ENCODE data around the gene TDRD3. TPM values are rescaled to one million over a fixed set of nuclear protein-coding genes. Genes with fewer than 3 reads are reported as not detected.

The TDRD3 gene
- total RNA-seq = 13.2 and 19.5 TPM in 2 replicates

DNA sequence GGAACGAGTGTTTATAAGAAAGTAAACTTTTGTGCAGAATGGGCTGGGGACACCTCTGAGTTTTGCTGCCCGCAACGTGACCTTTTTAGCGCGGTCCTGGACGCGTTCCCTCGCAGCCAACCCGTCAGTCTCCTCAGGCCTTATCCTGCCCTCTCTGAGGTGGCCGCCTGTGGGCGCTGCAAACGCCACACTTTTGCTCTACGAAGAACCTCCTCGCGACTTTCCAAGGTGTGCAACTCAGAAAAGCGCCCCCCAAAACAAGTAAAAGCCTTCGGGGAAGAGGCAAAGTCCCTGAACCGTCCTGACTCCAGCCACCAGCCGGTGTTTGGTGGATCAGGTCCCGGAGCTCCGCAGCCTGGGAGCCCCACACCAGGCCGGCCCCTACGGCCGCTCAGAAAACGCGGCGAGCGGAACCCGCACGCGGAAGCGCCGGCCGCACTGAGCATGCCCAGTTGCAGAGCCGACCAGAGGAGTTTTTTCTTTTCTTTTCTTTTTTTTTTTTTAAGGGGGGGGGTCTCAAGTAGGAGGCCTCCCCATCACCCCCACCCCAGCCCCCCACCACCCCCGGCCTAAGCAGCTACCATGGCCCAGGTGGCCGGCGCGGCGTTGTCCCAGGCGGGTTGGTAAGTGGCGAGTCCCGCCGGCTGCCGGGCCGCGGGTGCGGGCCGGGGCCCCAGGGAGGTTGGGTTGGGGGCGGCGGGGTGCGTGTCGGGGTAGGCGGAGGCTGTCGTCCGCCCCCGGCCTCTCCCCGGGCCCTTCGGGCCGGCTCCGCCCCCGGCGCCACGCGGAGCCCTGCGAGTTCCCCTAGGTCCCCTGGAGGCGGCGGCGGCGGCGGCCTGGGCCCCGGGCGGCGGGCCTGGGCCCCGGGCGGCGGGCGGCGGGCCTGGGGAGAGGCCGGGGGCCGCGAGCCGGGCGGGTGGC is at the start of gene TDRD3:
Gene TDRD3, plus strand, starts transcription at position 438 of the 921 bp plus-strand sequence. Its CDS starts 145 bp downstream, at position 583.

Other genes with a start within 250 kb of the TDRD3 start
- gene DIAPH3, start 233.3 kb upstream of the TDRD3 start, total RNA-seq = 1.5 and 19.6 TPM in 2 replicates